Trophoblast cell (in vitro differentiated cells and primary cell): Measurements from ENCODE around the gene ERBB4.
"Not testable (repeated sequence)": the region's sequence is repeated elsewhere in the genome, so short reads cannot be mapped to it uniquely, and the experiment has no call there.

Experiments used
- DNase-seq, 2 donors: peaks; one replicate each; pipeline ENCODE4 v3.0.0-alpha.2; 2016
- H2AFZ ChIP-seq: 2 replicates; pipeline ENCODE4 v1.6.1; 2013; ENCODE audit warnings: low read length, moderate library complexity, mild to moderate bottlenecking; ENCODE audit not compliant: insufficient read depth, poor library complexity
- H2AK5ac ChIP-seq: 2 replicates; pipeline ENCODE4 v1.6.1; 2013; ENCODE audit warnings: mild to moderate bottlenecking, low read length
- H2BK120ac ChIP-seq: 2 replicates; pipeline ENCODE4 v1.6.1; 2013; ENCODE audit warnings: low read length, mild to moderate bottlenecking, moderate library complexity; ENCODE audit not compliant: insufficient read depth, poor library complexity
- H2BK12ac ChIP-seq: 2 replicates; pipeline ENCODE4 v1.6.1; 2013; ENCODE audit warnings: mild to moderate bottlenecking, low read length, moderate library complexity
- H2BK5ac ChIP-seq: 2 replicates; pipeline ENCODE4 v1.6.1; 2013; ENCODE audit warnings: low read length, low read depth, moderate library complexity, mild to moderate bottlenecking; ENCODE audit not compliant: poor library complexity
- H3K14ac ChIP-seq: 2 replicates; pipeline ENCODE4 v1.6.1; 2013; ENCODE audit warnings: mild to moderate bottlenecking, low read length
- H3K18ac ChIP-seq: 2 replicates; pipeline ENCODE4 v1.6.1; 2013; ENCODE audit warnings: mild to moderate bottlenecking, low read length
- H3K23ac ChIP-seq: 2 replicates; pipeline ENCODE4 v1.6.1; 2013; ENCODE audit warnings: low read length
- H3K27ac ChIP-seq: 2 replicates; pipeline ENCODE4 v1.5.1; 2013; ENCODE audit warnings: low read depth, mild to moderate bottlenecking, inconsistent platforms, low read length, moderate library complexity
- H3K27me3 ChIP-seq: 2 replicates; pipeline ENCODE4 v1.6.1; 2013; ENCODE audit warnings: inconsistent platforms, mild to moderate bottlenecking, low read length, moderate library complexity; ENCODE audit not compliant: insufficient read depth
- H3K36me3 ChIP-seq, 2 experiments: 1 replicate in 1 of 2; 2 replicates in 1 of 2; pipeline ENCODE4 v1.6.1; 2013; ENCODE audit warnings: low read length in 2 of 2, mild to moderate bottlenecking in 2 of 2, moderate library complexity in 1 of 2; ENCODE audit not compliant: insufficient read depth in 2 of 2, control insufficient read depth in 1 of 2
- H3K4ac ChIP-seq: 2 replicates; pipeline ENCODE4 v1.6.1; 2013; ENCODE audit warnings: low read depth, mild to moderate bottlenecking, low read length, moderate library complexity
- H3K4me1 ChIP-seq, 2 experiments: 1 replicate in 1 of 2; 2 replicates in 1 of 2; pipeline ENCODE4 v1.6.1; 2013; ENCODE audit warnings: low read length in 2 of 2, mild to moderate bottlenecking in 2 of 2, moderate library complexity in 1 of 2; ENCODE audit not compliant: insufficient read depth in 2 of 2, control insufficient read depth in 1 of 2
- H3K4me2 ChIP-seq: 2 replicates; pipeline ENCODE4 v1.6.1; 2013; ENCODE audit warnings: inconsistent platforms, mild to moderate bottlenecking, low read length, moderate library complexity
- H3K4me3 ChIP-seq: 2 replicates; pipeline ENCODE4 v1.5.1; 2013; ENCODE audit warnings: mild to moderate bottlenecking, low read depth, low read length, inconsistent platforms
- H3K79me1 ChIP-seq: one replicate; pipeline ENCODE4 v1.6.1; 2013; ENCODE audit warnings: low read length
- H3K79me2 ChIP-seq: 2 replicates; pipeline ENCODE4 v1.6.1; 2013; ENCODE audit warnings: low read length, mild to moderate bottlenecking; ENCODE audit not compliant: control insufficient read depth, insufficient read depth, poor library complexity
- H3K9ac ChIP-seq: 2 replicates; pipeline ENCODE4 v1.6.1; 2013; ENCODE audit warnings: mild to moderate bottlenecking, low read length
- H3K9me3 ChIP-seq: 2 replicates; pipeline ENCODE4 v1.6.1; 2013; ENCODE audit warnings: low read depth, mild to moderate bottlenecking, control low read depth, inconsistent platforms, low read length; ENCODE audit not compliant: insufficient read depth
- H4K12ac ChIP-seq: 2 replicates; pipeline ENCODE4 v1.6.1; 2013; ENCODE audit warnings: low read depth, mild to moderate bottlenecking, low read length, moderate library complexity
- H4K8ac ChIP-seq: 2 replicates; pipeline ENCODE4 v1.6.1; 2013; ENCODE audit warnings: low read depth, mild to moderate bottlenecking, low read length, moderate library complexity
- H4K91ac ChIP-seq: one replicate; pipeline ENCODE4 v1.6.1; 2013; ENCODE audit warnings: low read depth, mild to moderate bottlenecking, low read length, moderate library complexity
- WGBS: extraction: QIAGEN DNeasy Blood & Tissue Kit; methylation state at CpG from one replicate; pipeline ENCODE4 v1.1.7; 2013; ENCODE audit warnings: missing lambda C conversion rate; ENCODE audit not compliant: insufficient read length, insufficient coverage; ENCODE audit errors: extremely low coverage; 5-methylcytosine and 5-hydroxymethylcytosine counted together

ERBB4 gene

GRCh38 chr2:212109217-212109616 lies 429.4 kb downstream of the ERBB4 start:
- no CpG with 5 or more reads among the region's 1 CpG for WGBS
- no peaks in the 10 kb centered on the region for H3K79me1 ChIP-seq
- DNase-seq = no peak

GRCh38 chr2:212107989-212108388 lies 430.6 kb downstream of the ERBB4 start:
- Histone ChIP-seq H4K8ac (no peak overlapping the region), H3K4ac (no peak overlapping the region), H3K4me2 (no peak overlapping the region), H3K9me3 (peaks cover 7% of the 10 kb centered on the region), H4K12ac (no peak overlapping the region), H3K23ac (no peak overlapping the region), H2BK120ac (no peak overlapping the region), H3K9ac (no peak overlapping the region), H3K79me1 (no peaks in the 10 kb centered on the region), H4K91ac (no peak overlapping the region), H3K14ac (no peak overlapping the region), H3K79me2 (no peaks in the 10 kb centered on the region), H3K27ac (no peak overlapping the region), H3K4me1 (no peaks in the 10 kb centered on the region), H3K18ac (no peak overlapping the region), H3K27me3 (no peaks in the 10 kb centered on the region), H3K36me3 (no peaks in the 10 kb centered on the region), H2BK12ac (no peak overlapping the region), H2BK5ac (no peak overlapping the region), H2AFZ (no peak overlapping the region), H2AK5ac (no peak overlapping the region), H3K4me3 (no peak overlapping the region)
- no CpG with 5 or more reads among the region's 2 CpGs for WGBS
- DNase-seq = no peak

More at GRCh38 chr2:212109217-212109616, 429.4 kb downstream of the ERBB4 start:
- H2BK12ac ChIP-seq = no peak overlapping the region
- H2AFZ ChIP-seq = no peak overlapping the region
- H3K27me3 ChIP-seq = no peaks in the 10 kb centered on the region
- H3K4ac ChIP-seq = no peak overlapping the region
- H3K14ac ChIP-seq = no peak overlapping the region
- no peak overlapping the region for H4K8ac ChIP-seq
- no peak overlapping the region for H3K4me3 ChIP-seq
- peaks cover 7% of the 10 kb centered on the region for H3K9me3 ChIP-seq
- H3K79me2 ChIP-seq = no peaks in the 10 kb centered on the region
- no peak overlapping the region for H3K4me2 ChIP-seq
- H3K27ac ChIP-seq = no peak overlapping the region
- H2BK5ac ChIP-seq = no peak overlapping the region
- no peak overlapping the region for H3K23ac ChIP-seq
- no peaks in the 10 kb centered on the region for H3K4me1 ChIP-seq
- H3K18ac ChIP-seq = no peak overlapping the region
- no peak overlapping the region for H4K12ac ChIP-seq
- H2BK120ac ChIP-seq = no peak overlapping the region
- no peaks in the 10 kb centered on the region for H3K36me3 ChIP-seq
- H4K91ac ChIP-seq = no peak overlapping the region
- H2AK5ac ChIP-seq = no peak overlapping the region
- no peak overlapping the region for H3K9ac ChIP-seq

GRCh38 chr2:212107014-212107413 lies 431.6 kb downstream of the ERBB4 start:
- no peak overlapping the region for H3K4me3 ChIP-seq
- H2AK5ac ChIP-seq = no peak overlapping the region
- WGBS = no CpG with 5 or more reads among the region's 2 CpGs
- no peaks in the 10 kb centered on the region for H3K79me2 ChIP-seq
- no peaks in the 10 kb centered on the region for H3K36me3 ChIP-seq
- no peak for DNase-seq
- H3K79me1 ChIP-seq = no peaks in the 10 kb centered on the region
- no peak overlapping the region for H3K4ac ChIP-seq
- no peak overlapping the region for H4K91ac ChIP-seq
- H3K4me1 ChIP-seq = no peaks in the 10 kb centered on the region
- no peak overlapping the region for H4K8ac ChIP-seq
- no peak overlapping the region for H3K14ac ChIP-seq
- H3K9ac ChIP-seq = no peak overlapping the region
- no peaks in the 10 kb centered on the region for H3K27me3 ChIP-seq
- H3K4me2 ChIP-seq = no peak overlapping the region
- H3K23ac ChIP-seq = no peak overlapping the region
- no peak overlapping the region for H3K18ac ChIP-seq
- no peak overlapping the region for H4K12ac ChIP-seq
- H2BK5ac ChIP-seq = no peak overlapping the region
- no peak overlapping the region for H2BK120ac ChIP-seq
- H2AFZ ChIP-seq = no peak overlapping the region
- peaks cover 7% of the 10 kb centered on the region for H3K9me3 ChIP-seq
- no peak overlapping the region for H2BK12ac ChIP-seq
- no peak overlapping the region for H3K27ac ChIP-seq

- H3K36me3 ChIP-seq, H3K9ac ChIP-seq, H3K18ac ChIP-seq, H3K23ac ChIP-seq, H3K9me3 ChIP-seq, H2AK5ac ChIP-seq, H4K8ac ChIP-seq, H4K91ac ChIP-seq, H3K79me1 ChIP-seq, H3K14ac ChIP-seq, H3K79me2 ChIP-seq, H3K4me2 ChIP-seq, H4K12ac ChIP-seq, DNase-seq, H3K27ac ChIP-seq, H3K27me3 ChIP-seq, H3K4me1 ChIP-seq, H3K4me3 ChIP-seq, H3K4ac ChIP-seq, H2BK12ac ChIP-seq, H2BK120ac ChIP-seq, H2AFZ ChIP-seq, H2BK5ac ChIP-seq: not testable (repeated sequence)
These were observed 432.1 kb downstream of the ERBB4 start for GRCh38 chr2:212106536-212106935.

- no peak overlapping the region for H3K27ac ChIP-seq
- no peaks in the 10 kb centered on the region for H3K79me2 ChIP-seq
- H3K4me2 ChIP-seq = no peak overlapping the region
- no peaks in the 10 kb centered on the region for H3K36me3 ChIP-seq
- no peak overlapping the region for H2BK12ac ChIP-seq
- no peak overlapping the region for H2BK120ac ChIP-seq
- H2AK5ac ChIP-seq = no peak overlapping the region
- no peak overlapping the region for H3K14ac ChIP-seq
- H3K9me3 ChIP-seq = no peaks in the 10 kb centered on the region
- no peak overlapping the region for H2BK5ac ChIP-seq
- no peaks in the 10 kb centered on the region for H3K27me3 ChIP-seq
- H3K4ac ChIP-seq = no peak overlapping the region
- no peak overlapping the region for H3K23ac ChIP-seq
- H3K9ac ChIP-seq = no peak overlapping the region
- H4K12ac ChIP-seq = no peak overlapping the region
- no peak overlapping the region for H2AFZ ChIP-seq
- no peaks in the 10 kb centered on the region for H3K4me1 ChIP-seq
- no peak overlapping the region for H4K91ac ChIP-seq
- H4K8ac ChIP-seq = no peak overlapping the region
- H3K4me3 ChIP-seq = no peak overlapping the region
- no peak for DNase-seq
- no peaks in the 10 kb centered on the region for H3K79me1 ChIP-seq
- no peak overlapping the region for H3K18ac ChIP-seq
These were observed 438.9 kb downstream of the ERBB4 start for GRCh38 chr2:212099658-212100057.
